Measurements from ENCODE around the gene SLCO2B1. TPM values are rescaled to one million over a fixed set of nuclear protein-coding genes. Genes with fewer than 3 reads are reported as not detected.

The SLCO2B1 gene
- total RNA-seq, 1 experiment from 2014 or later: 277 TPM

DNA sequence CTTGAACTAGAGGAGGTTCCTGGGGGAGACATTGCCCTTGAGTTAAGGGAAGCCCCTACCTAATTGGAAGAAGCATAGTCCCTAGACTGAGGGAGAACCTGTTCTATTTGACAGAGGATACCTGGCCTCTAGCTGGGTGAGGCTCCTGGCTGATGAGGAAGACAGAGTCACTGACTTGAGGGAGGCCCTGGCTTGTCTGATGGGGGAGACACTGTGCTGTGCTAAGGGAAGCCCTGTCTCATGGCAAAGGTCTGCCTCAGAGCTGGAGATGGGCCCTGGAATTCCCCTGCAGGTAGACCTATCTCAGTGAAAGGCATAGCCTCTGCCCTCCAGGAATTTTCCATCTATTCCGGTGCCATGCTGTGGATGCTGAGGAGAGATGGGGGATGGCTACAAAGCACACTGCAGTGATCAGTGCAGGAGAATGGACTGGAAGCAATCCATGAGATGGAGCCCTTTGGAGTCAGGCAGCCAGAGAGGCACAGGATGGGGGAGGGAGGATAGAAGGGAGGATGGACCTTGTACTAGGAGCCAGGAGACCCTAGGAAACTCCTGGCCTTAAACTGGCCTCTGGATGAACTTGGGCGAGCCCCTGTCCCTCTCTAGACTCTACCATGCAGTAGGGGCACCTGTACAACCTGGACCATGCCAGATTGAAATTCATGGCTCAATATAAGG, 39.9 kb downstream of the SLCO2B1 start:
- H3K27ac Mint-ChIP-seq (ENCODE audit: unreplicated experiment): no peak overlapping the region
- H3K4me3 Mint-ChIP-seq (ENCODE audit: unreplicated experiment): no peak overlapping the region
- H3K4me1 Mint-ChIP-seq (ENCODE audit: low read depth, unreplicated experiment): peaks cover 8% of the 10 kb centered on the region
- H3K36me3 ChIP-seq (ENCODE audit: control insufficient read depth, insufficient read depth, low read length): peaks cover 31% of the 10 kb centered on the region
- peaks cover 3% of the 10 kb centered on the region; the same call in 1 of the 2 replicates for H3K4me1 ChIP-seq
- DNase-seq: no peak
- no peaks in the 10 kb centered on the region for H3K9me3 ChIP-seq
- BruUV-seq (replicated peaks): no TSS peak
- no peaks in the 10 kb centered on the region for H3K27me3 Mint-ChIP-seq (ENCODE audit: insufficient read depth, unreplicated experiment)
- no peak overlapping the region for H3K4me3 ChIP-seq (ENCODE audit: low read depth, low read length)
- ChIA-PET CTCF (interaction anchor here (0.6 to 3.7 kb wide), 6 partner anchors 14 to 58 kb away, joined by 3 to 11 read pairs (median 6); no protein-coding TSS in a partner anchor), POLR2A (no interaction called here)
- H3K27me3 ChIP-seq (replicated peaks; ENCODE audit: control insufficient read depth, insufficient read depth, low read length): no peaks in the 10 kb centered on the region
- no peaks in the 10 kb centered on the region for H3K9me3 Mint-ChIP-seq (ENCODE audit: unreplicated experiment)
- TF ChIP-seq, protein P1, sequence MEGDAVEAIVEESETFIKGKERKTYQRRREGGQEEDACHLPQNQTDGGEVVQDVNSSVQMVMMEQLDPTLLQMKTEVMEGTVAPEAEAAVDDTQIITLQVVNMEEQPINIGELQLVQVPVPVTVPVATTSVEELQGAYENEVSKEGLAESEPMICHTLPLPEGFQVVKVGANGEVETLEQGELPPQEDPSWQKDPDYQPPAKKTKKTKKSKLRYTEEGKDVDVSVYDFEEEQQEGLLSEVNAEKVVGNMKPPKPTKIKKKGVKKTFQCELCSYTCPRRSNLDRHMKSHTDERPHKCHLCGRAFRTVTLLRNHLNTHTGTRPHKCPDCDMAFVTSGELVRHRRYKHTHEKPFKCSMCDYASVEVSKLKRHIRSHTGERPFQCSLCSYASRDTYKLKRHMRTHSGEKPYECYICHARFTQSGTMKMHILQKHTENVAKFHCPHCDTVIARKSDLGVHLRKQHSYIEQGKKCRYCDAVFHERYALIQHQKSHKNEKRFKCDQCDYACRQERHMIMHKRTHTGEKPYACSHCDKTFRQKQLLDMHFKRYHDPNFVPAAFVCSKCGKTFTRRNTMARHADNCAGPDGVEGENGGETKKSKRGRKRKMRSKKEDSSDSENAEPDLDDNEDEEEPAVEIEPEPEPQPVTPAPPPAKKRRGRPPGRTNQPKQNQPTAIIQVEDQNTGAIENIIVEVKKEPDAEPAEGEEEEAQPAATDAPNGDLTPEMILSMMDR (IDR thresholded peaks at IDR 0.05; ENCODE audit: insufficient read depth in 1 of 2, low read depth in 1 of 2, low read length in 1 of 2, severe bottlenecking in 1 of 2, unreplicated experiment in 1 of 2): no peak
- intact Hi-C loops (cut with micrococcal nuclease; ENCODE audit: unreplicated experiment): no loop called here
- peaks cover 68% of the 10 kb centered on the region for H3K36me3 Mint-ChIP-seq (ENCODE audit: insufficient read depth, unreplicated experiment)

DNA sequence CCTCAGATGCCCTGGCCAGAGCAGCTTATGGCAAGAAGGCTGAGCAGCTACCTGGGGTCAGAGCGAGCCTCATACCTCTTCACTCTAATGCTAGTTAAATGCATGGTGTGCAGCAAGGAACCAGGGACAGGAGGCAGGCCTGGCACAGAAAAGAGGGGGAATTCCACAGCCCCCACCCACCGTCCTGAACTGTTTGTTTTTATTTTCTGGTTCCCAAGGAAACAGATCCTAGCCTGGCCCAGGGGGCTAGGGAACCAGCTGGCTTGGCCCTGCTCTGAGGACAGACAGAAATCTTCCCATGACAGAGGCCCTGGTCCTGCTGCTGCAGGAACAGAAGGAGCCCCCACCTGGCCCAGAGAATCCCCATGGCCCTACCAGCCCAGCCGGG, 40.4 kb downstream of the SLCO2B1 start:
- H3K4me3 Mint-ChIP-seq (ENCODE audit: unreplicated experiment): no peak overlapping the region
- H3K9me3 Mint-ChIP-seq (ENCODE audit: unreplicated experiment): no peaks in the 10 kb centered on the region
- TF ChIP-seq, protein P1 (IDR thresholded peaks at IDR 0.05; ENCODE audit: insufficient read depth in 1 of 2, low read depth in 1 of 2, low read length in 1 of 2, severe bottlenecking in 1 of 2, unreplicated experiment in 1 of 2): no peak
- intact Hi-C loops (cut with micrococcal nuclease; ENCODE audit: unreplicated experiment): no loop called here
- no peak overlapping the region for H3K27ac Mint-ChIP-seq (ENCODE audit: unreplicated experiment)
- ChIA-PET CTCF (interaction anchor here (0.9 to 3.7 kb wide), 7 partner anchors 14 to 51 kb away, joined by 3 to 13 read pairs (median 4); no protein-coding TSS in a partner anchor), POLR2A (no interaction called here)
- peaks cover 66% of the 10 kb centered on the region for H3K36me3 Mint-ChIP-seq (ENCODE audit: insufficient read depth, unreplicated experiment)
- Histone ChIP-seq H3K9me3 (no peaks in the 10 kb centered on the region), H3K4me1 (no peaks in the 10 kb centered on the region), H3K27me3 (replicated peaks; ENCODE audit: control insufficient read depth, insufficient read depth, low read length) (no peaks in the 10 kb centered on the region), H3K36me3 (ENCODE audit: control insufficient read depth, insufficient read depth, low read length) (peaks cover 35% of the 10 kb centered on the region), H3K4me3 (ENCODE audit: low read depth, low read length) (no peak overlapping the region)
- no TSS peak for BruUV-seq (replicated peaks)
- no peak for DNase-seq
- no peaks in the 10 kb centered on the region for H3K27me3 Mint-ChIP-seq (ENCODE audit: insufficient read depth, unreplicated experiment)
- H3K4me1 Mint-ChIP-seq (ENCODE audit: low read depth, unreplicated experiment): peaks cover 7% of the 10 kb centered on the region

DNA sequence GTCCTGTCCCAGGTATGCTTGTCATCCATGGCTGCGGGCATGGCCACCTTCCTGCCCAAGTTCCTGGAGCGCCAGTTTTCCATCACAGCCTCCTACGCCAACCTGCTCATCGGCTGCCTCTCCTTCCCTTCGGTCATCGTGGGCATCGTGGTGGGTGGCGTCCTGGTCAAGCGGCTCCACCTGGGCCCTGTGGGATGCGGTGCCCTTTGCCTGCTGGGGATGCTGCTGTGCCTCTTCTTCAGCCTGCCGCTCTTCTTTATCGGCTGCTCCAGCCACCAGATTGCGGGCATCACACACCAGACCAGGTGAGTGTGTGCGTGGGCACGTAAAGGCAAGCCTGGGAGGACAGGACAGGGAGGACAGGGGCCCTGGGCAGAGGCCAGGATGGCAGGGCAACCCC, 42.4 kb downstream of the SLCO2B1 start:
- POLR2A ChIA-PET: no interaction called here
- Mint-ChIP-seq H3K4me1 (ENCODE audit: low read depth, unreplicated experiment) (peaks cover 7% of the 10 kb centered on the region), H3K27me3 (ENCODE audit: insufficient read depth, unreplicated experiment) (no peaks in the 10 kb centered on the region), H3K36me3 (ENCODE audit: insufficient read depth, unreplicated experiment) (peaks cover 59% of the 10 kb centered on the region), H3K4me3 (ENCODE audit: unreplicated experiment) (no peak overlapping the region), H3K27ac (ENCODE audit: unreplicated experiment) (no peak overlapping the region), H3K9me3 (ENCODE audit: unreplicated experiment) (no peaks in the 10 kb centered on the region)
- no TSS peak for BruUV-seq (replicated peaks)
- DNase-seq: no peak
- no peaks in the 10 kb centered on the region for H3K9me3 ChIP-seq
- H3K27me3 ChIP-seq (replicated peaks; ENCODE audit: control insufficient read depth, insufficient read depth, low read length): no peaks in the 10 kb centered on the region
- intact Hi-C loops (cut with micrococcal nuclease; ENCODE audit: unreplicated experiment): no loop called here
- no peak overlapping the region for H3K4me3 ChIP-seq (ENCODE audit: low read depth, low read length)
- H3K36me3 ChIP-seq (ENCODE audit: control insufficient read depth, insufficient read depth, low read length): peaks cover 34% of the 10 kb centered on the region
- TF ChIP-seq, protein P1 (IDR thresholded peaks at IDR 0.05; ENCODE audit: insufficient read depth in 1 of 2, low read depth in 1 of 2, low read length in 1 of 2, severe bottlenecking in 1 of 2, unreplicated experiment in 1 of 2): no peak
- no peaks in the 10 kb centered on the region for H3K4me1 ChIP-seq
- CTCF ChIA-PET: interaction anchor here (2.0 kb wide), 1 partner anchor 48 kb away, joined by 13 read pairs; no protein-coding TSS in a partner anchor

Data from Caco-2 (cell line).